HCT116 (cell line): ENCODE data around the gene PRIM1. TPM values are rescaled to one million over a fixed set of nuclear protein-coding genes. Genes with fewer than 3 reads are reported as not detected.

Experiments
- ATAC-seq: fragments of 200-7000 bp; cut with Tn5 transposase; 2 replicates; pipeline ENCODE4 v1.9.1; 2020; ENCODE audit warnings: mild to moderate bottlenecking, moderate library complexity
- BruUV-seq: library from RNA; stranded (reverse); fragments of 400-500 nt; replicated peaks from 2 replicates; lab custom pipeline; 2021; lab: Mats Ljungman, UMichigan
- CTCF ChIA-PET: fragments of 300-600 bp; sonication (Branson Sonifier 250); formaldehyde crosslinking; loops from one replicate; lab custom pipeline; 2021; ENCODE audit warnings: antibody characterized with exemption; lab: Charles Lee
- POLR2A ChIA-PET: fragments of 300-600, 350-600 bp; sonication (Branson Sonifier 250); formaldehyde crosslinking; loops from one replicate; lab custom pipeline; 2021; ENCODE audit warnings: antibody characterized with exemption; lab: Charles Lee
- RAD21 ChIA-PET, 2 experiments: fragments of 300-600 bp; sonication (Branson Sonifier 250); formaldehyde crosslinking; loops; one replicate each; lab custom pipeline; 2023; ENCODE audit warnings: low total read pairs in 2 of 2; ENCODE audit not compliant: uncharacterized antibody in 2 of 2, unreplicated experiment in 2 of 2, low non-redundant PET in 1 of 2; lab: Charles Lee
- DNase-seq: peaks from one replicate; pipeline ENCODE4 v3.0.0-alpha.2; 2010; ENCODE audit warnings: low read depth, low spot score
- H2AFZ ChIP-seq: fragments of 200-600 bp; shearing (Covaris generic), sonication (generic); 2 replicates; pipeline ENCODE4 v1.6.1; 2017; ENCODE audit warnings: low read depth, mixed run types, mixed read lengths, antibody characterized with exemption, low read length; ENCODE audit not compliant: poor library complexity, severe bottlenecking
- H3K27ac ChIP-seq: 2 replicates; pipeline ENCODE4 v1.5.1; 2012; ENCODE audit warnings: low read depth, low read length
- H3K27me3 ChIP-seq: fragments of 200-600 bp; sonication (generic); 2 replicates; pipeline ENCODE4 v1.6.1; 2016; ENCODE audit warnings: mixed run types, low read length, mixed read lengths; ENCODE audit not compliant: insufficient read depth
- H3K36me3 ChIP-seq, 2 experiments: fragments of 200-500 bp in 1 of 2; fragments of 200-600 bp in 1 of 2; sonication (Bioruptor generic) in 1 of 2; sonication (generic) in 1 of 2; 2 replicates each; pipeline versions ENCODE4 v1.5.1 to v1.6.1; 2014 to 2016; ENCODE audit warnings: low read length in 2 of 2, inconsistent platforms in 1 of 2, mixed read lengths in 1 of 2, mixed run types in 1 of 2; ENCODE audit not compliant: insufficient read depth in 2 of 2, control insufficient read depth in 1 of 2
- H3K4me1 ChIP-seq, 2 experiments: fragments of 200-600 bp in 1 of 2; sonication (generic) in 1 of 2; 2 replicates each; pipeline versions ENCODE4 v1.5.1 to v1.6.1; 2012 to 2017; ENCODE audit warnings: low read length in 2 of 2, inconsistent platforms in 1 of 2, mild to moderate bottlenecking in 1 of 2, mixed read lengths in 1 of 2, mixed run types in 1 of 2, moderate library complexity in 1 of 2; ENCODE audit not compliant: insufficient read depth in 2 of 2, control insufficient read depth in 1 of 2
- H3K4me2 ChIP-seq: fragments of 200-600 bp; sonication (generic); 2 replicates; pipeline ENCODE4 v1.6.1; 2017; ENCODE audit warnings: mixed run types, low read length, mixed read lengths
- H3K4me3 ChIP-seq, 2 experiments: fragments of 200-600 bp in 1 of 2; sonication (generic) in 1 of 2; replicated peaks in 1 of 2; 2 replicates each; pipeline ENCODE4 v1.5.1; 2011 to 2016; ENCODE audit warnings: low read length in 2 of 2, control low read depth in 1 of 2, low read depth in 1 of 2, mild to moderate bottlenecking in 1 of 2, mixed read lengths in 1 of 2, mixed run types in 1 of 2
- H3K79me2 ChIP-seq: fragments of 200-600 bp; sonication (generic); 2 replicates; pipeline ENCODE4 v1.6.1; 2017; ENCODE audit warnings: mild to moderate bottlenecking, mixed run types, low read length, moderate library complexity, mixed read lengths; ENCODE audit not compliant: insufficient read depth
- H3K9ac ChIP-seq: fragments of 200-600 bp; sonication (generic); 2 replicates; pipeline ENCODE4 v1.6.1; 2016; ENCODE audit warnings: low read length, mixed read lengths
- H3K9me2 ChIP-seq: fragments of 200-600 bp; sonication (generic), shearing (Covaris generic); 2 replicates; pipeline ENCODE4 v1.6.1; 2017; ENCODE audit warnings: mixed run types, mild to moderate bottlenecking, moderate library complexity; ENCODE audit not compliant: insufficient read depth
- H3K9me3 ChIP-seq, 2 experiments: fragments of 200-500 bp in 1 of 2; fragments of 200-600 bp in 1 of 2; sonication (Bioruptor generic) in 1 of 2; sonication (generic) in 1 of 2; 2 replicates each; pipeline ENCODE4 v1.6.1; 2014 to 2017; ENCODE audit warnings: low read length in 2 of 2, mixed read lengths in 2 of 2, inconsistent platforms in 1 of 2, low read depth in 1 of 2, mild to moderate bottlenecking in 1 of 2, mixed run types in 1 of 2, moderate library complexity in 1 of 2; ENCODE audit not compliant: control insufficient read depth in 1 of 2, insufficient read depth in 1 of 2
- H4K20me1 ChIP-seq: fragments of 200-600 bp; sonication (generic), shearing (Covaris generic); 2 replicates; pipeline ENCODE4 v1.6.1; 2017; ENCODE audit warnings: mixed run types, mild to moderate bottlenecking, moderate library complexity; ENCODE audit not compliant: insufficient read depth
- CBX3 ChIP-seq: IDR thresholded peaks from 2 replicates; pipeline ENCODE4 v1.6.1; 2012; ENCODE audit warnings: low read depth
- EGR1 ChIP-seq: IDR thresholded peaks from 2 replicates; pipeline ENCODE4 v1.6.1; 2012; ENCODE audit warnings: low read depth
- EZH2phosphoT487 ChIP-seq: fragments of 200-600 bp; IDR thresholded peaks from 2 replicates; pipeline ENCODE4 v1.6.1; 2018; ENCODE audit warnings: antibody characterized with exemption, borderline replicate concordance
- FOSL1 ChIP-seq: IDR thresholded peaks from 2 replicates; pipeline ENCODE4 v1.6.1; 2012; ENCODE audit warnings: low read depth
- POLR2A ChIP-seq: IDR thresholded peaks from 2 replicates; pipeline ENCODE4 v1.7.0; 2011; ENCODE audit warnings: borderline replicate concordance; ENCODE audit not compliant: insufficient read depth, insufficient read length; ENCODE audit errors: extremely low read depth
- POLR2AphosphoS5 ChIP-seq: IDR thresholded peaks from 2 replicates; pipeline ENCODE4 v1.6.1; 2011; ENCODE audit warnings: mild to moderate bottlenecking, low read depth, low read length, moderate library complexity
- SIN3A ChIP-seq: IDR thresholded peaks from 2 replicates; pipeline ENCODE4 v1.6.1; 2012; ENCODE audit warnings: low read depth
- SP1 ChIP-seq: IDR thresholded peaks from 2 replicates; pipeline ENCODE4 v1.6.1; 2012; ENCODE audit warnings: low read depth
- SRF ChIP-seq: IDR thresholded peaks from 2 replicates; pipeline ENCODE4 v1.6.1; 2012; ENCODE audit warnings: low read depth
- YY1 ChIP-seq: IDR thresholded peaks from 2 replicates; pipeline ENCODE4 v1.6.1; 2011; ENCODE audit warnings: low read length, low read depth, moderate library complexity, mild to moderate bottlenecking; ENCODE audit not compliant: insufficient replicate concordance; ENCODE audit errors: extremely low read depth
- ZFX ChIP-seq: fragments of 450-650 bp; IDR thresholded peaks from 2 replicates; pipeline ENCODE4 v1.6.1; 2017
- intact Hi-C: fragments of 100-400 bp; cut with micrococcal nuclease; formaldehyde crosslinking; loops from 2 replicates; pipeline ENCODE4 v1.10.0; 2022
- total RNA-seq: library from RNA; stranded (reverse); gene quantifications from one replicate; pipeline ENCODE4 v1.2.1, GENCODE V29; 2021; ENCODE audit not compliant: unreplicated experiment
- TF ChIP-seq, protein P1 (sequence below): IDR thresholded peaks from 2 replicates; pipeline ENCODE4 v1.6.1; 2012
- TF ChIP-seq, protein P2 (sequence below), 3 experiments: fragments of 200-600 bp in 1 of 3; sonication (generic) in 1 of 3; IDR thresholded peaks in 2 of 3; conservative IDR thresholded peaks in 1 of 3; 2 replicates each; pipeline ENCODE4 v1.5.1; 2012 to 2017; ENCODE audit warnings: low read depth in 2 of 3, low read length in 2 of 3, antibody characterized with exemption in 1 of 3, borderline replicate concordance in 1 of 3, control low read depth in 1 of 3, mild to moderate bottlenecking in 1 of 3, mixed read lengths in 1 of 3, mixed run types in 1 of 3, moderate library complexity in 1 of 3; ENCODE audit not compliant: insufficient read depth in 1 of 3
- TF ChIP-seq, protein P3 (sequence below): IDR thresholded peaks from 2 replicates; pipeline ENCODE4 v1.6.1; 2011; ENCODE audit warnings: mild to moderate bottlenecking, low read length, moderate library complexity; ENCODE audit not compliant: insufficient replicate concordance; ENCODE audit errors: extremely low read depth

PRIM1 gene
- total RNA-seq, 1 experiment from 2014 or later, result 53.3 TPM

DNA sequence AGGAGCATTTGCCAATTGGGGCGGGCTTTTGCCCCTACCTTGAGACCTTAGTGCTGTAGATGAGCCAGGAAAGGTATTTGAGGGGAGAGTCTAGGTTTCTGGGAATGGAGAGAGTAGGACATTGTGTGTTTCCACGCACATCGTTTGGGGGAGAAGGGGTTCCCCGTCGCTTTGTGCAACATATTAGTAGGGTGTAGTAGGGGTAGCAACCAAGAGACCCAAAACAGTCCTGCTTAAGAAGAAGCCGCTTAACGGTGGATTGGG lies 63.3 kb downstream of the PRIM1 start (continued):
- no peak for TF ChIP-seq SRF
- TF ChIP-seq ZFX, result no peak
- no peak for TF ChIP-seq EZH2phosphoT487
- TF ChIP-seq POLR2A, result no peak
- TF ChIP-seq EGR1, result no peak
- TF ChIP-seq, all 23 proteins: peak for 0

DNA sequence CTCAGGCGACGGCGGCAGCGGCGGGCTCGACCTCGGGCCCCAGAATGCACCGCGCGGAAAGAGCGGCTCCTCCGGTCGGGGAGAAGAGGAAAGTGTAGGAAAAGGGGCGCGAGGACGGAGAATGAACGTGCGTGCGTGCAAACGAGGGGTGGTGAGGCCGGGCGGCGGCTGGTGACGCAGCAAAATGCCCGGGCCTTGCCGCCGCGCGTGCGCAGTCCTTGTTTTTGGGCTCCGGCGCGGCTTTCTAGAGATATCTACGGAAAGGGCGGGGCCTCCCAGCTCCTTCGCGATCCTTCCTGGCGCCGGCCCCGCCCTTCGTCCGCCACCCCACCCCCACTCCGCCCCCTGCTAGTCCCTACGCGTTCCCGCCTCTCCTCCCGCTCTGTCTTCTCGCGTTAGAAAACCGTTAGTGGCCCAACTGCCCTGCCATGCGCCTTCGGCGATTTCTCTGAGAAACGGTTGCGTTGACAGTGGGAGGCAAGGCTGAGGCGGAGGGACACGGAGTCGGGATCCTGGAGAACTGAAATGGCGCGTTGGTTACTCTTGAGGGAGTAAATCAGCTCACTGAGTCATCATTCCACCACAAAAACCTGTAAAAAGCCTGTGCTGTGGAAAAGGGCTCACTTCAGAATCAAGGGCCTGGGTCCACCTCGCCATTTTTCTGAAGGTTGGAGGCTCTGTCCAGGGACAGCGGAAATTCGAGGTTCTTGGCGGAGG lies 63.8 kb downstream of the PRIM1 start, which contains the start of gene PTGES3:
TSS of gene PTGES3 (minus strand) at position 156 of the 717 bp plus-strand sequence. CDS start 285 bp downstream, outside the sequence.
- no TSS peak for BruUV-seq
- Histone ChIP-seq H3K9me3 (no peaks in the 10 kb centered on the region), H4K20me1 (peaks cover 15% of the 10 kb centered on the region; the same call in 1 of the 2 replicates), H3K9me2 (no peaks in the 10 kb centered on the region), H3K9ac (peak within 1 kb of the TSS; percentile 100), H3K4me2 (peak within 1 kb of the TSS; percentile 96), H3K36me3 (peaks cover 11 to 16% of the 10 kb centered on the region in 2 experiments), H3K27ac (peak within 1 kb of the TSS; percentile 97), H2AFZ (no peak within 1 kb of the TSS), H3K4me3 (peak within 1 kb of the TSS; percentile 99 to 100), H3K79me2 (peaks cover 53% of the 10 kb centered on the region), H3K4me1 (peaks cover 6 to 49% of the 10 kb centered on the region in 2 experiments; a peak in 3 of 4 replicates), H3K27me3 (no peaks in the 10 kb centered on the region)
- ChIA-PET POLR2A (interaction anchor here (0.6 to 2.1 kb wide), 26 partner anchors 9 to 477 kb away, joined by 3 to 31 read pairs (median 4); partner anchors contain the start of genes LRP1, NACA, RBMS2 and STAT6), CTCF (interaction anchor here (1.2 to 1.9 kb wide), 3 partner anchors 10 to 52 kb away, joined by 3 to 16 read pairs (median 4); no protein-coding TSS in a partner anchor), RAD21 (interaction anchor here in 1 of 2 experiments (0.5 kb wide), 1 partner anchor 15 kb away, joined by 6 read pairs; no protein-coding TSS in a partner anchor)
- ATAC-seq, result peak; percentile 82
- TF ChIP-seq, protein P1, sequence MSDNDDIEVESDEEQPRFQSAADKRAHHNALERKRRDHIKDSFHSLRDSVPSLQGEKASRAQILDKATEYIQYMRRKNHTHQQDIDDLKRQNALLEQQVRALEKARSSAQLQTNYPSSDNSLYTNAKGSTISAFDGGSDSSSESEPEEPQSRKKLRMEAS, result peak; percentile 96
- TF ChIP-seq ZFX, result peak; percentile 48; the same call in 1 of the 2 replicates
- peak; percentile 65 for TF ChIP-seq YY1
- TF ChIP-seq POLR2AphosphoS5, result peak; percentile 93
- TF ChIP-seq, protein P2, sequence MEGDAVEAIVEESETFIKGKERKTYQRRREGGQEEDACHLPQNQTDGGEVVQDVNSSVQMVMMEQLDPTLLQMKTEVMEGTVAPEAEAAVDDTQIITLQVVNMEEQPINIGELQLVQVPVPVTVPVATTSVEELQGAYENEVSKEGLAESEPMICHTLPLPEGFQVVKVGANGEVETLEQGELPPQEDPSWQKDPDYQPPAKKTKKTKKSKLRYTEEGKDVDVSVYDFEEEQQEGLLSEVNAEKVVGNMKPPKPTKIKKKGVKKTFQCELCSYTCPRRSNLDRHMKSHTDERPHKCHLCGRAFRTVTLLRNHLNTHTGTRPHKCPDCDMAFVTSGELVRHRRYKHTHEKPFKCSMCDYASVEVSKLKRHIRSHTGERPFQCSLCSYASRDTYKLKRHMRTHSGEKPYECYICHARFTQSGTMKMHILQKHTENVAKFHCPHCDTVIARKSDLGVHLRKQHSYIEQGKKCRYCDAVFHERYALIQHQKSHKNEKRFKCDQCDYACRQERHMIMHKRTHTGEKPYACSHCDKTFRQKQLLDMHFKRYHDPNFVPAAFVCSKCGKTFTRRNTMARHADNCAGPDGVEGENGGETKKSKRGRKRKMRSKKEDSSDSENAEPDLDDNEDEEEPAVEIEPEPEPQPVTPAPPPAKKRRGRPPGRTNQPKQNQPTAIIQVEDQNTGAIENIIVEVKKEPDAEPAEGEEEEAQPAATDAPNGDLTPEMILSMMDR (IDR thresholded peaks at IDR 0.05 in 2 of 3, conservative IDR thresholded peaks at IDR 0.05 in 1 of 3; ENCODE audit: borderline replicate concordance in 1 of 3, insufficient read depth in 1 of 3, low read depth in 2 of 3, low read length in 2 of 3), result no peak
- TF ChIP-seq POLR2A, result peak; percentile 97
- peak; percentile 7; the same call in 1 of the 2 replicates for TF ChIP-seq EGR1
- peak; percentile 70 for TF ChIP-seq SP1
- TF ChIP-seq CBX3, result peak; percentile 70
- TF ChIP-seq SIN3A, result peak; percentile 84; the same call in 1 of the 2 replicates
- TF ChIP-seq, protein P3, sequence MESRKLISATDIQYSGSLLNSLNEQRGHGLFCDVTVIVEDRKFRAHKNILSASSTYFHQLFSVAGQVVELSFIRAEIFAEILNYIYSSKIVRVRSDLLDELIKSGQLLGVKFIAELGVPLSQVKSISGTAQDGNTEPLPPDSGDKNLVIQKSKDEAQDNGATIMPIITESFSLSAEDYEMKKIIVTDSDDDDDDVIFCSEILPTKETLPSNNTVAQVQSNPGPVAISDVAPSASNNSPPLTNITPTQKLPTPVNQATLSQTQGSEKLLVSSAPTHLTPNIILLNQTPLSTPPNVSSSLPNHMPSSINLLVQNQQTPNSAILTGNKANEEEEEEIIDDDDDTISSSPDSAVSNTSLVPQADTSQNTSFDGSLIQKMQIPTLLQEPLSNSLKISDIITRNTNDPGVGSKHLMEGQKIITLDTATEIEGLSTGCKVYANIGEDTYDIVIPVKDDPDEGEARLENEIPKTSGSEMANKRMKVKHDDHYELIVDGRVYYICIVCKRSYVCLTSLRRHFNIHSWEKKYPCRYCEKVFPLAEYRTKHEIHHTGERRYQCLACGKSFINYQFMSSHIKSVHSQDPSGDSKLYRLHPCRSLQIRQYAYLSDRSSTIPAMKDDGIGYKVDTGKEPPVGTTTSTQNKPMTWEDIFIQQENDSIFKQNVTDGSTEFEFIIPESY, result peak; percentile 94
- TF ChIP-seq FOSL1, result no peak
- no peak for TF ChIP-seq SRF
- intact Hi-C loops, result loop anchor here (2.0 kb wide), 3 partner anchors 37 to 51 kb away; partner anchors contain the start of gene NACA
- DNase-seq, result peak; percentile 96
